ENCODE measurements around the gene CCDC149. TPM values are rescaled to one million over a fixed set of nuclear protein-coding genes. Genes with fewer than 3 reads are reported as not detected.

CCDC149 gene
- total RNA-seq, 4 donors from 2014 or later, result 0.91 to 13.9 (median 5.7) TPM

DNA sequence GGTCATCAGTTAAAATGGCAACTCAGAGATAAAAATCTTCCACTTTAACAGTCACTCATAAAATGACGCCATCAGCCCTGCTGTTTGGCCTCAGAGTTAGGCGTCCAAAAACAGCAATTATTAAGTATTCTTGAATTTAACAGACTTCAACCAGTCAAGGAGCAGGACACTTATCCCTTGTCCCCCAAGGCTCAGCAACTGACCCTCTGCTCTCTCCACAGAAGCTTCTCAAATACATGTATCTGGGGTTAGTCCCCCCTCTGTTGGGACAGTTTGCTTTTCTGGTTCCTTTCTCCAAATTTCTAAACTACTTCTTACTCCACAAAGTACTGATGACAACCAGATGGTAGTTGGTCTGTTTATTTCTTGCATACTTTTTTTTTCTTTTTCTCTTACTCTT is 63.1 kb downstream of the CCDC149 start:
- DNase-seq, result no peak
- Histone ChIP-seq H3K36me3 (no peaks in the 10 kb centered on the region), H3K9me3 (no peaks in the 10 kb centered on the region), H3K27ac (peak overlapping the region in 2 of 4 donors; percentile 60 to 62), H3K27me3 (no peaks in the 10 kb centered on the region), H3K4me1 (peaks cover 0 to 43% (median 24%) of the 10 kb centered on the region in 3 donors), H3K4me3 (no peak overlapping the region)
- intact Hi-C loops (cut with DNase I), result no loop called here
- 71 to 90% methylated on average over 2 of the region's 2 CpGs for WGBS, 2 donors
- TF ChIP-seq, protein P1, sequence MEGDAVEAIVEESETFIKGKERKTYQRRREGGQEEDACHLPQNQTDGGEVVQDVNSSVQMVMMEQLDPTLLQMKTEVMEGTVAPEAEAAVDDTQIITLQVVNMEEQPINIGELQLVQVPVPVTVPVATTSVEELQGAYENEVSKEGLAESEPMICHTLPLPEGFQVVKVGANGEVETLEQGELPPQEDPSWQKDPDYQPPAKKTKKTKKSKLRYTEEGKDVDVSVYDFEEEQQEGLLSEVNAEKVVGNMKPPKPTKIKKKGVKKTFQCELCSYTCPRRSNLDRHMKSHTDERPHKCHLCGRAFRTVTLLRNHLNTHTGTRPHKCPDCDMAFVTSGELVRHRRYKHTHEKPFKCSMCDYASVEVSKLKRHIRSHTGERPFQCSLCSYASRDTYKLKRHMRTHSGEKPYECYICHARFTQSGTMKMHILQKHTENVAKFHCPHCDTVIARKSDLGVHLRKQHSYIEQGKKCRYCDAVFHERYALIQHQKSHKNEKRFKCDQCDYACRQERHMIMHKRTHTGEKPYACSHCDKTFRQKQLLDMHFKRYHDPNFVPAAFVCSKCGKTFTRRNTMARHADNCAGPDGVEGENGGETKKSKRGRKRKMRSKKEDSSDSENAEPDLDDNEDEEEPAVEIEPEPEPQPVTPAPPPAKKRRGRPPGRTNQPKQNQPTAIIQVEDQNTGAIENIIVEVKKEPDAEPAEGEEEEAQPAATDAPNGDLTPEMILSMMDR (IDR thresholded peaks at IDR 0.05), result no peak
- no peak for TF ChIP-seq POLR2A (IDR thresholded peaks at IDR 0.05)

DNA sequence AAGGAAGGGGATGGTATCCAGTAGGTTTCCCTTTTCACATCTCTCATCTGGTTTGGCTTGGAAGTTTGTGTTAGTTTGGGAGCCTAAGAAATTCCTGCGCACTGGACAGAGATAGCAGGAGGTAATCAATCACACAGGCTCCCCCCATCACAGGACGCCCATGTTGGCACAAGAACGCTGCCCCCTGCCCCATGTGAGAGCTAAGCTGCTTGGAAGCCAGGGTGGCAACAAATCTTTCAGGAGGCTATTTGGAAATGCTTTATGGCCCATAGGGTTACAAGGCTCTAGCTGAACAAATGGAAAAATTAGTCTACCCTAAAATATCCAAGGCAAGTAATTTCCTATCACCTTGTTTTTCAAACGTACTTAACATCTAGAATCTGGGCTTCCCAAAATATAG is 63.5 kb downstream of the CCDC149 start:
- H3K9me3 ChIP-seq, result no peaks in the 10 kb centered on the region
- WGBS, 2 donors, result 67 to 81% methylated on average over 3 to 4 of the region's 4 CpGs
- H3K36me3 ChIP-seq, result no peaks in the 10 kb centered on the region
- no peak overlapping the region for H3K4me3 ChIP-seq
- no peak for DNase-seq
- TF ChIP-seq, protein P1 (IDR thresholded peaks at IDR 0.05), result no peak
- no peak for TF ChIP-seq POLR2A (IDR thresholded peaks at IDR 0.05)
- H3K27ac ChIP-seq, result peak overlapping the region in 3 of 4 donors; percentile 39 to 62 (median 60)
- peaks cover 0 to 43% (median 24%) of the 10 kb centered on the region in 3 donors for H3K4me1 ChIP-seq
- intact Hi-C loops (cut with DNase I), result no loop called here
- H3K27me3 ChIP-seq, result no peaks in the 10 kb centered on the region

DNA sequence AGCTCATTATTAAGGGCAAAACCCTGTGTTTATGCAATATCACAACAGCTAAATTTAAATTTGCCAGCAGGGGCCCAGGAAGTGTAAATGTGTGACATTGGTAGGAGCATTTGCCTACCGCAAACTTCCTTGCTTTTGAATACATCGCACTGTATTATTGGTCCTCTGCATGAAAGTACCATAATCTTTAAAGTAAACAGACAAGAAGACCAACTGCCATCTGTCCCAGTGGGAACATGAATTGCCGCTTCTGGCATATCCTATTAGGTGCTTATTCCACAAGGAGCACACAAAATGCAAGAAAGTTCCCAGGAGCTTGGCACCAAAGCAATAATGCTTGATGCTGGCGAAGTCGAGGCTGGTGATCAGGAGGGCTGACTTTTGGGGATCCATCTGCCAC is 66.1 kb downstream of the CCDC149 start:
- H3K4me3 ChIP-seq, result no peak overlapping the region
- peaks cover 0 to 46% (median 12%) of the 10 kb centered on the region in 3 donors for H3K4me1 ChIP-seq
- no peaks in the 10 kb centered on the region for H3K36me3 ChIP-seq
- no peak overlapping the region for H3K27ac ChIP-seq
- WGBS, 2 donors, result 94 to 96% methylated on average over 5 of the region's 5 CpGs
- no peak for DNase-seq
- TF ChIP-seq, protein P1 (IDR thresholded peaks at IDR 0.05), result no peak
- TF ChIP-seq POLR2A (IDR thresholded peaks at IDR 0.05), result no peak
- no peaks in the 10 kb centered on the region for H3K27me3 ChIP-seq
- no peaks in the 10 kb centered on the region for H3K9me3 ChIP-seq
- intact Hi-C loops (cut with DNase I), result no loop called here

DNA sequence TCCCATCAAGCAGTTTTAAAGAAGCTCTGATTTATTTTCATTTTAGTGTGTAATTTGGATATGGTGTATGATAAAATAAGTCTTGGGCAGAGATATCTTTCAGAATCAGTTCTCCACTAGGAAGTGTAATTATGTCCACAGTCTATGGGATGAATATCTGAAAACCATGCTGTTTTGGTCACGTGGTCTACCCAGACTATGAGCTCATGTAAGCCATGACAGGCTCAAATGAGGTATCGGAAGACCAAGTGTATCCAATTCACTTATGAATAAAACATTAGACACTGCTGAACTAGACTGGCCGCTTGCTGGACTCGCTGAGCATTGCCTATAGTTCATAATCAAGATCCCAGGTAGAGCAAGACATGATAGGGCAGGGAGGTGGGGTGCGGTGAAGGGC is 66.9 kb downstream of the CCDC149 start:
- no peak for DNase-seq
- no peaks in the 10 kb centered on the region for H3K36me3 ChIP-seq
- peaks cover 0 to 46% (median 7%) of the 10 kb centered on the region in 3 donors for H3K4me1 ChIP-seq
- no peak overlapping the region for H3K4me3 ChIP-seq
- no peaks in the 10 kb centered on the region for H3K27me3 ChIP-seq
- no peak overlapping the region for H3K27ac ChIP-seq
- H3K9me3 ChIP-seq, result no peaks in the 10 kb centered on the region
- TF ChIP-seq, protein P1 (IDR thresholded peaks at IDR 0.05), result no peak
- no peak for TF ChIP-seq POLR2A (IDR thresholded peaks at IDR 0.05)
- WGBS, 2 donors, result 82 to 85% methylated on average over 5 of the region's 5 CpGs
- intact Hi-C loops (cut with DNase I), result no loop called here

DNA sequence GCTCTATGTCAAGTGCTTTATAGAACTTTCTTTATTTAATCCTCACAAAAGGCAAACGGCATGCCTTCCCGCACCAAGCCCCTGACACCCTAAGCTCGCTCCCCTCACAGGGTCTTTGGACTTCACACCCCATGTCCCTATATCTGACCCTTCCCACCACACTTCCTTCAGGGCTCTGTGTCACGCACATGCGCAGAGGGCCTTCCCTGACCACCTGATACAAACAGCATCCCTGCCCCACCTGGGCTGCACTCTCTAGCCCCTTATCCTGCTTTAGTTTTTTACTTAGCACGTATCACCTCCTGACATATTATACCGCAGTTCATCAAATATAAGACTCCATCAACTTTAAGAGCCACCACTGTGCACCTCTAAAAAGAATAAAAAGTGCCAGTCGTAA is 67.7 kb downstream of the CCDC149 start:
- H3K27ac ChIP-seq, result no peak overlapping the region
- intact Hi-C loops (cut with DNase I), result no loop called here
- no peak for DNase-seq
- TF ChIP-seq, protein P1 (IDR thresholded peaks at IDR 0.05), result no peak
- TF ChIP-seq POLR2A (IDR thresholded peaks at IDR 0.05), result no peak
- H3K9me3 ChIP-seq, result no peaks in the 10 kb centered on the region
- no peaks in the 10 kb centered on the region for H3K36me3 ChIP-seq
- WGBS, 2 donors, result 90 to 92% methylated on average over 8 of the region's 8 CpGs
- H3K27me3 ChIP-seq, result no peaks in the 10 kb centered on the region
- peaks cover 0 to 40% (median under 1%) of the 10 kb centered on the region in 3 donors for H3K4me1 ChIP-seq
- no peak overlapping the region for H3K4me3 ChIP-seq
